Measurements from ENCODE around the gene SH3RF3. TPM values are rescaled to one million over a fixed set of nuclear protein-coding genes. Genes with fewer than 3 reads are reported as not detected.

Gene SH3RF3
- total RNA-seq, 6 donors from 2014 or later = 4.1 to 21.0 (median 8.0) TPM

DNA sequence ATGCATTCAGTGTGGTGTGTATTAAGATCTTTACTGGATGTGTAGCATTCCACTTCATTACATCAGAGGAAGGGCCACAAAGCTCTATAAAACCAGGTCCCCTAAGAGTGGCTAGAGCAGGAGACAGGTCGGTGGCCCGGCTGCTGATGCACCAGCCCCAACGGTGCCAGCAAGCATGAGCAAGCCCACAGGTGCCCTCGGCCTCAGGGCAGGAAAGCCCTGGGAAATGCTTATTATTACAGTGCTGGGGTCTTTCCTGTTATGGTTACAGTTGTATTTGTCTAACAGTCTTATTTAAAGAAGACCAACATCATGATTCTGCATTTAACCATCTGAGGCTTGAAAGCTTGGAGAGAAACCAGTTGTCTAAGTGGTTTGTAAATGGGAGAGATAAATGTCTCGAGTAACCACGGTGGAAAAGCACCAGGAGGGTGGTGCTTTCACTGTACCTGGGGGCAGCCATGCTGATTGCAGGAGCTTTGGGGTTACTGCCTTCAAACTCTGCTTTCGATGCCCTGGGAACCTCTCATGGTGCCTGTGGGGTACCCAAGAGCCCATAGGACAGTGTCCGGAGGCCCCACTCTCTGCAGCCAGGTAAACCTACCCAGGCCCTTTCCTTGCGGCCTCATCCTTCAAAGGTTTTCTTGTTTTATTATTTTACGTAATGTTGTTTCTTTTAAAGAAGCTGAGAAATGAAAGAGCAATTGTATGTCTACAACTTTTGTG, 133.1 kb downstream of the SH3RF3 start:
- no peaks in the 10 kb centered on the region for H3K36me3 ChIP-seq
- 79 to 84% methylated on average over 10 of the region's 10 CpGs for WGBS, 2 donors
- DNase-seq (peak in 1 of 2 donors; percentile 12), ATAC-seq (ENCODE audit: low FRiP score in 2 of 2) (no peak)
- H3K9me3 ChIP-seq = no peaks in the 10 kb centered on the region
- no peaks in the 10 kb centered on the region for H3K27me3 ChIP-seq
- peaks cover 34 to 63% (median 51%) of the 10 kb centered on the region in 4 donors for H3K4me1 ChIP-seq
- TF ChIP-seq POLR2A (IDR thresholded peaks at IDR 0.05) = no peak
- no peak for TF ChIP-seq POLR2AphosphoS5 (IDR thresholded peaks at IDR 0.05)
- TF ChIP-seq EP300 (IDR thresholded peaks at IDR 0.05) = no peak
- TF ChIP-seq, protein P1, sequence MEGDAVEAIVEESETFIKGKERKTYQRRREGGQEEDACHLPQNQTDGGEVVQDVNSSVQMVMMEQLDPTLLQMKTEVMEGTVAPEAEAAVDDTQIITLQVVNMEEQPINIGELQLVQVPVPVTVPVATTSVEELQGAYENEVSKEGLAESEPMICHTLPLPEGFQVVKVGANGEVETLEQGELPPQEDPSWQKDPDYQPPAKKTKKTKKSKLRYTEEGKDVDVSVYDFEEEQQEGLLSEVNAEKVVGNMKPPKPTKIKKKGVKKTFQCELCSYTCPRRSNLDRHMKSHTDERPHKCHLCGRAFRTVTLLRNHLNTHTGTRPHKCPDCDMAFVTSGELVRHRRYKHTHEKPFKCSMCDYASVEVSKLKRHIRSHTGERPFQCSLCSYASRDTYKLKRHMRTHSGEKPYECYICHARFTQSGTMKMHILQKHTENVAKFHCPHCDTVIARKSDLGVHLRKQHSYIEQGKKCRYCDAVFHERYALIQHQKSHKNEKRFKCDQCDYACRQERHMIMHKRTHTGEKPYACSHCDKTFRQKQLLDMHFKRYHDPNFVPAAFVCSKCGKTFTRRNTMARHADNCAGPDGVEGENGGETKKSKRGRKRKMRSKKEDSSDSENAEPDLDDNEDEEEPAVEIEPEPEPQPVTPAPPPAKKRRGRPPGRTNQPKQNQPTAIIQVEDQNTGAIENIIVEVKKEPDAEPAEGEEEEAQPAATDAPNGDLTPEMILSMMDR (IDR thresholded peaks at IDR 0.05) = no peak
- H3K27ac ChIP-seq = no peak overlapping the region
- H3K4me3 ChIP-seq = no peak overlapping the region

DNA sequence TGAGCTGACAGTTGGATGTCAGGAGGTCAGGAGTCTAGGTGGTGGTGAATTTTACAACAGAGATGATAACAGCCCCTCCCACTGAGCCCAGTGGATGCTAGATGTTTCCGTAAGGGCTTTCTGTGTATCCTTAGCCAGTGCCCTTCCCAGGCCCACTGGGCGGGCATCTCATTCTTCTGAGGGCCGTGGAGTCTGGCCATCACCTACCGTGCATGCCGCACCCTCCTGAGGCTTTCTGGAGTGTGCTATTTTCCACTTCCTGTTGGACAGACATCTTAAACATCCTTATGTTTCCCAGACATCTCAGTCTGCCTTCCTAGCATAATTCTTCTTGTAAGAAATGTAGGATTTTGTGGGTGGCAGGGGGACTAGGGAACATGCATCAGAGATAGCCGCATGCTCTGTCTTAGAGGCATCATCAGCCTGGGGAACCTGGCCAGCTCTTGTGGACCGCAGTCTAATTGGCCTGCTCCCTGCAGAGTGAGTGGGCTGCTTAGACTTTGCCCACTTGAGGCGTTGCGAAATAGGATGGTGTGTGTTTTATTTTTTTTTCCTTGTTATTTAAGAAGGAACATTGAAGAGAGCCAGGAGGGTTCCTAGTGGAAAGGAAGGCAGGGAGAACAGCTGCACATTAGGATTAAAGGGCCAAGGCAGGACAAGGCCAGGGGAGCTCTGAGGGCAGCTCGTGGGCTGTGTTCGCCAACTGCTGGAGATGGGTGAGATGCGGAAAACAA, 135.8 kb downstream of the SH3RF3 start:
- Histone ChIP-seq H3K36me3 (no peaks in the 10 kb centered on the region), H3K27ac (peak overlapping the region in 1 of 4 donors; percentile 27), H3K9me3 (no peaks in the 10 kb centered on the region), H3K4me1 (peaks cover 29 to 66% (median 46%) of the 10 kb centered on the region in 4 donors), H3K4me3 (no peak overlapping the region), H3K27me3 (no peaks in the 10 kb centered on the region)
- peak in 1 of 2 donors; percentile 66 for DNase-seq
- TF ChIP-seq POLR2A (IDR thresholded peaks at IDR 0.05) (no peak), POLR2AphosphoS5 (IDR thresholded peaks at IDR 0.05) (peak in 1 of 2 donors; percentile 5)
- 42 to 65% methylated on average over 11 to 12 of the region's 12 CpGs for WGBS, 2 donors
- peak in 1 of 2 donors; percentile 37 for ATAC-seq (ENCODE audit: low FRiP score in 2 of 2)

GRCh38 chr2:109265369-109265768, 136.4 kb downstream of the SH3RF3 start:
- ATAC-seq (ENCODE audit: low FRiP score in 2 of 2) = no peak
- no peak overlapping the region for H3K4me3 ChIP-seq
- H3K27ac ChIP-seq = peak overlapping the region in 1 of 4 donors; percentile 27
- WGBS, 2 donors = 61 to 82% methylated on average over 2 of the region's 2 CpGs
- H3K27me3 ChIP-seq = no peaks in the 10 kb centered on the region
- no peaks in the 10 kb centered on the region for H3K9me3 ChIP-seq
- TF ChIP-seq, protein P1 (IDR thresholded peaks at IDR 0.05) = no peak
- TF ChIP-seq POLR2AphosphoS5 (IDR thresholded peaks at IDR 0.05) = no peak
- TF ChIP-seq EP300 (IDR thresholded peaks at IDR 0.05) = no peak
- TF ChIP-seq POLR2A (IDR thresholded peaks at IDR 0.05) = no peak
- H3K36me3 ChIP-seq = no peaks in the 10 kb centered on the region
- no peak for DNase-seq
- H3K4me1 ChIP-seq = peaks cover 36 to 72% (median 49%) of the 10 kb centered on the region in 4 donors

DNA sequence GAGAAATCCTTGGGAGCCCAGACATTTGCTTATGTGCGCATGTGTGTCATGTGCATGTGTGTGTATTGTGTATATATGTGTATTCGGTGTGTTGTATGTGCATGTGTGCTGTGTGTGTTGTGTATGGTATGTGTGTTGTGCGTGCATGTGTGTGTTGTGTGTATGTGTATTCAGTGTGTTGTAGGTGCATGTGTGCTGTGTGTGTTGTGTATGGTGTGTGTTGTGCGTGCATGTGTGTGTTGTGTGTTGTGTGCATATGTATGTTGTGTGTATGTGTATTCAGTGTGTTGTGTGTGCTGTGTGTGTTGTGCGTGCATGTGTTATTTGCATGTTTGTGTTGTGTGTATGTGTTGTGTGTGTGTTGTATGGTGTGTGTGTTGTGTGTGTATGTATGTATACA, 136.9 kb downstream of the SH3RF3 start:
- H3K36me3 ChIP-seq = no peaks in the 10 kb centered on the region
- no peak for ATAC-seq (ENCODE audit: low FRiP score in 2 of 2)
- no peaks in the 10 kb centered on the region for H3K27me3 ChIP-seq
- 93 to 97% methylated on average over 5 of the region's 5 CpGs for WGBS, 2 donors
- H3K27ac ChIP-seq = peak overlapping the region in 1 of 4 donors; percentile 67
- DNase-seq = no peak
- no peaks in the 10 kb centered on the region for H3K9me3 ChIP-seq
- peaks cover 39 to 72% (median 52%) of the 10 kb centered on the region in 4 donors for H3K4me1 ChIP-seq
- no peak overlapping the region for H3K4me3 ChIP-seq
- TF ChIP-seq POLR2AphosphoS5 (IDR thresholded peaks at IDR 0.05) = no peak
- TF ChIP-seq EP300 (IDR thresholded peaks at IDR 0.05) = no peak
- TF ChIP-seq POLR2A (IDR thresholded peaks at IDR 0.05) = no peak
- TF ChIP-seq, protein P1 (IDR thresholded peaks at IDR 0.05) = no peak

- Histone ChIP-seq H3K27ac (peak overlapping the region in 3 of 4 donors; percentile 59 to 67 (median 64)), H3K4me1 (peaks cover 44 to 72% (median 53%) of the 10 kb centered on the region in 4 donors), H3K4me3 (no peak overlapping the region), H3K27me3 (no peaks in the 10 kb centered on the region), H3K9me3 (no peaks in the 10 kb centered on the region), H3K36me3 (no peaks in the 10 kb centered on the region)
- DNase-seq (no peak), ATAC-seq (ENCODE audit: low FRiP score in 2 of 2) (no peak)
- TF ChIP-seq POLR2A (IDR thresholded peaks at IDR 0.05) = no peak
- TF ChIP-seq EP300 (IDR thresholded peaks at IDR 0.05) = no peak
- TF ChIP-seq, protein P1 (IDR thresholded peaks at IDR 0.05) = no peak
- no peak for TF ChIP-seq POLR2AphosphoS5 (IDR thresholded peaks at IDR 0.05)
- 77 to 100% methylated on average over 2 to 9 of the region's 9 CpGs for WGBS, 2 donors
These were observed 137.5 kb downstream of the SH3RF3 start for GRCh38 chr2:109266496-109266895.

All from upper lobe of left lung (tissue), 6 donors.